AG10803 (cell line): ENCODE results near the gene CCDC70.
"Not testable (repeated sequence)": the region's sequence is repeated elsewhere in the genome, so short reads cannot be mapped to it uniquely, and the experiment has no call there.

Source experiments
- DNase-seq: peaks from one replicate; pipeline ENCODE4 v3.0.0; 2010; ENCODE audit warnings: low read depth
- H3K4me3 ChIP-seq: 2 replicates; pipeline ENCODE4 v1.5.1; 2011; ENCODE audit warnings: mild to moderate bottlenecking, low read length, control low read depth
- CTCF ChIP-seq: conservative IDR thresholded peaks from 2 replicates; pipeline ENCODE4 v1.5.1; 2011; ENCODE audit warnings: mild to moderate bottlenecking, low read length, control low read depth, inconsistent platforms

The CCDC70 gene

DNA sequence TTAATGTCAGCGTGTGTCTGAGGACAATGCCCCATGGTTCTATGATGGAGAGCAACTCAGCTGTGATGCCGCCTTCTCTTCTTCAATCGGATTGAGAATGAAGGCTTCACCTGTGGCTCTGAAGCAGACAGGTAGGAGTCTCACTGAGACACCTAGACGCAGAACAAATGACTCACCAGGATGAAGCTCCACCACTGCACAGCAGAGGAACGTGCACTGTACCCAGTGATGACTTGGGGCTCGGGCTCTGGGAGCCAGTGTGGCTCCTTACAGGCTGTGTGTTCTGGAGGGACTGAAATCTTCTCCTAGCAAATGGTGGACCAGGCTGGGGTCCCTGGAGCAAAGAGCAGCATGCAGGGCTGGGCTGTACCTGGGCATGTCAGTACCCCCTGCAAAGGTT is 44.0 kb downstream of the CCDC70 start:
- DNase-seq: no peak
- H3K4me3 ChIP-seq: no peak overlapping the region
- TF ChIP-seq CTCF: no peak

DNA sequence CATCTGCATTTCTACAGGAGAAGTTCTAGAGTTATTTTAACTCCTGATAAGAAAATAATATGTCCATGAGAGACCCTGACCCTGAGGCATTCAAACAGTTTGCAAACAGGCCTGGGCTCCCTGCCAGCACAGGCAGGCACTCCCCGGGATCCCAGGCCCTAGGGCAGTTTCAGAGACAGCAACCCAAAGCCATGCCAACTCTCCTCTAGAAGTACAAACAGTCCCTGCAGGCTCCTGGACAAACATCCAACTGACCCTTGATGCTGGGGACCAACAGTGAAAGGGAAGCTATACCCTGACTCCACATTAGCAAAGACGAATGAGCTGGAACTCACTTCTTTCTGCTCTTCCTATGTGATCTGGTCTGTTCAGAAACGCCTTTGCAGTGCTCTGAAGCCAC is 44.8 kb downstream of the CCDC70 start:
- no peak overlapping the region for H3K4me3 ChIP-seq
- no peak for DNase-seq
- no peak for TF ChIP-seq CTCF

DNA sequence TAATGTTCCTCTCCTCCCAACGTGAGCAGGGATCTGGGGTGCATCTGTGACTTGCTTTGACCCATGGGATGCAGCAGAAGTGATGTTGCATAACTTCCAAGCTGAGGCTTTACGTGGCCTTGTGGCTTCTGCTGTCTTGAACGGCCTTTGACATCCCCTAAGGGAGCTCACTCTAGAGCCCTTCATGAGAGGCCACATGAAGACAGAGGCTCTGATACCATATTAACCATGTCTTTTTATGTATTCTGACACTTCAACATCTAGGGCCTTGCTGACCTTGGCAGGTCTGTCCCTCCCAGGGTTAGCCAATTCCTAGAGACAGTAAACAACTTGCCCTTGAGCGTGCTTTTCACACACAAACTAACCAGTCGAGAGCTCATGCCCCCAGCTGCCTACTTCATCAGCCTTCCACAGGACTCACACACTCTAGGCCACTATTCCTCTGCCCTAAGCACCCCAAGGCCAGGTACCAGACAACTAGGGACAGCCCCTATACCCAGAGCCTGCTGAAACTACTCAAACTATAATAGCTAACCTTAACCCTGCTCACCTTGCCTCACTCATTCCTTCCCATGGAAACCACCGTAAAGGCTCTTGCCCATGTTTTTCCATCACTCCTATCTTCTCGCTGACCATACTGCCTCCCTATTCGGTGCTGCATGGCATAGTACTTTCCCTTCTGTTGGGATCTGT is 45.4 kb downstream of the CCDC70 start:
- no peak overlapping the region for H3K4me3 ChIP-seq
- no peak for TF ChIP-seq CTCF
- no peak for DNase-seq

DNA sequence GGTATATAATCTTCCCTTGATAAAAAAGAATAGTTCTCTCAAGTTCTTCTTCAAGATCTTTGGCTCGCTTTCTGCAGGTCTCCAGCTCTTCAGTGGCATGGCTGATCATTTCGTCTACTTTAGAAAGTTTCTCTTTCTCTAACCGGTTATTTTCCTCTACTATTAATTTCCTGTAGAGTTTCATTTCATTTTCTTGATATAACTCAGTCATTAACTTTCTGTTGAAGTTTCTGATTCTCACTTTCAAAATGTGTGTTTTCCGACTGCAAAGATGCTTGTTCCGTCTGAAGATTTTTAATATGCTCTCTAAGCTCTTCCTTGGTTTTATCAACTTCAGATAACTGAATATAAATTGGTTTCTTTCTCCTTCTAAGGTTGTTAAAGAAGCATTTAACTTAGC is 47.5 kb downstream of the CCDC70 start:
- not testable (repeated sequence) for H3K4me3 ChIP-seq, DNase-seq

- TF ChIP-seq CTCF: no peak
- no peak overlapping the region for H3K4me3 ChIP-seq
- no peak for DNase-seq
These were observed 48.7 kb downstream of the CCDC70 start for GRCh38 chr13:51910508-51910907.

DNA sequence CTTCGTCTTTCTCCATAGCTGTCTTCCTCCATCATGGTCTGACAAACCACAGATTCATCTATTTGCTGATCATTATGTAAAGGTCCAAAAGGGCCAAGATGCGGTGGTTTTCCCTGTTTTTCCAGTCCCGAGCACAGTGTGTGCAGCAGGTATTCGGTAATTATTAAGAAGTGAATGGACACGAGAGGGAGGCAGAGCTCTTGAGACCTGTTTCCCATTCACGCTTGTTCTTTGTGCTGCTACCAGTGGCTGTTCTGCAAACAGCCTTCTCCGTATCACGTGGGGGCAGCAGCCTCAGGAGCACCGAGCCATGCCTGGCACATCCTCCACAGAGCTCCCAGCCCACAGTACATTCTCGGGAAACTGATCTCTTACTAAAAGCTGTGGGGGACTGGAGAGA is 50.3 kb downstream of the CCDC70 start:
- DNase-seq: no peak
- no peak overlapping the region for H3K4me3 ChIP-seq
- no peak for TF ChIP-seq CTCF

DNA sequence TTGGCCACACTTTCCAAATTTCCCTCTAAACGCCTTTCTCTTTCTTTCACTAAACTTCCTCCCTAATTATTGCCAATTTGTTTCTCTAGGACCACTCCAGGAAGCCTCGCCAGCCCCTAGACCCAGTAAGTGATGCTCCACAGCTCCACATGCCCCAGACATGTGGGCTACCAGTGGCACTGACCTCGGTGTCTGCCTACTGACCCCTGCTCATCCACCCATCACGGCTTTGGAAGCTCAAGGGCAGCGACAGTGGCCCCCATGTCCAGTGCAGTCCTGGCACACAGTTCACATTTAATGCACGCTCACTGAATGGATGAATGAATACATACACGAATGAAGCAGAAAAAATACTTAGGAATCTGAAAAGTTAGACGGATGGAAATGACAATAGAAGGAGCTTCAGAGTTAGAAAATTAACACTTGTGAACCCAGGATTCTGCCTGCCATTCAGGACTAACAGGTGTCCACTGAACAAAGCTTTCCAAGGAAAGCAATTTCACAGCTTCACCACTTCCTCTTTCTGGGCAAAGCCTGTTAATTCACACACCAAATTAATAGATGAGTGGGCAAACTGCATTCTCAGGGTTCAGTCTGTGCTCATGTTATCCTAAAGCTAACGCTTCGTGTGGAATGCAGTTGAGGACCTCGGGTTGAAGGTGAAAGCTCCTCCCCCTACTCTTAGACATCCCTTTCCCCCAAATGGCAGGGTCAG is 50.9 kb downstream of the CCDC70 start:
- H3K4me3 ChIP-seq: no peak overlapping the region
- DNase-seq: no peak
- no peak for TF ChIP-seq CTCF
